ENCODE measurements around the gene THAP3.

Gene THAP3

GRCh38 chr1:6673816-6674398 is 49.2 kb downstream of the THAP3 start:
- no peak for DNase-seq (ENCODE audit: low spot score)

DNA sequence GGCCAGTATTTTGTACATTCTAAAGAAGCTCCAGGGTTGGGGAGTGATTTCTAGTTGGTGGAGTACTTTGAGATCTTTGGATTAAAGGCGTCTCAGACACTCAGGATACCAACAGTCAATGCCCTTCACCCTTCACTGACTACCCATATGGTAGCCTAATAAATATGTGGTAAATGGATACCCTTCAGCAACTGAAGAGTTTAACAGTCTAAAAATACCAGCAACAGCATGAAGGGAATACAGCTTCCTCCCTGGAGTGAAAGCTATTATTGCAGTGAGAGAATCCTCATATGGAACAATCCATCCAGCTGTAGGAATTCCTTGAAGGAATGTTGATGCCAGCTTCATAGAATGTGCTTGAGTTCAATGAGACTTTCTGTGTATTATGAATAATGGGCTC is 50.1 kb downstream of the THAP3 start:
- no peak for DNase-seq (ENCODE audit: low spot score)

- DNase-seq (ENCODE audit: low spot score), result no peak
Observed at GRCh38 chr1:6675941-6676340, 51.3 kb downstream of the THAP3 start.
